WI38 (cell line): ENCODE data around the gene SERPINB1.

Source experiments
- H3K4me3 ChIP-seq: 2 replicates; pipeline ENCODE4 v1.5.1; 2011; ENCODE audit warnings: low read depth, mild to moderate bottlenecking, control low read depth, low read length
- CTCF ChIP-seq: IDR thresholded peaks from 2 replicates; pipeline ENCODE4 v1.5.1; 2012; ENCODE audit warnings: low read depth, mild to moderate bottlenecking, control low read depth, low read length

SERPINB1 gene

GRCh38 chr6:2795956-2796355 is 45.7 kb downstream of the SERPINB1 start:
- TF ChIP-seq CTCF = no peak
- H3K4me3 ChIP-seq = no peak overlapping the region

- no peak overlapping the region for H3K4me3 ChIP-seq
- TF ChIP-seq CTCF = no peak
Observed at GRCh38 chr6:2795162-2795561, 46.5 kb downstream of the SERPINB1 start.

- H3K4me3 ChIP-seq = no peak overlapping the region
- TF ChIP-seq CTCF = no peak
Observed at GRCh38 chr6:2794171-2794730, 47.4 kb downstream of the SERPINB1 start.

GRCh38 chr6:2793534-2794151 is 48.0 kb downstream of the SERPINB1 start:
- TF ChIP-seq CTCF = no peak

GRCh38 chr6:2792330-2793110 is 49.1 kb downstream of the SERPINB1 start:
- no peak for TF ChIP-seq CTCF
- no peak overlapping the region for H3K4me3 ChIP-seq

More at GRCh38 chr6:2793534-2794151, 48.0 kb downstream of the SERPINB1 start:
- no peak overlapping the region for H3K4me3 ChIP-seq

GRCh38 chr6:2791450-2791974 is 50.2 kb downstream of the SERPINB1 start:
- no peak overlapping the region for H3K4me3 ChIP-seq
- no peak for TF ChIP-seq CTCF
